ENCODE measurements around the gene ERMN. TPM values are rescaled to one million over a fixed set of nuclear protein-coding genes. Genes with fewer than 3 reads are reported as not detected.

Gene ERMN
- total and polyA plus RNA-seq, 2 of the 13 experiments (the other 11 are each of a cell fraction or from before 2014, with no cell fraction given): not detected

DNA sequence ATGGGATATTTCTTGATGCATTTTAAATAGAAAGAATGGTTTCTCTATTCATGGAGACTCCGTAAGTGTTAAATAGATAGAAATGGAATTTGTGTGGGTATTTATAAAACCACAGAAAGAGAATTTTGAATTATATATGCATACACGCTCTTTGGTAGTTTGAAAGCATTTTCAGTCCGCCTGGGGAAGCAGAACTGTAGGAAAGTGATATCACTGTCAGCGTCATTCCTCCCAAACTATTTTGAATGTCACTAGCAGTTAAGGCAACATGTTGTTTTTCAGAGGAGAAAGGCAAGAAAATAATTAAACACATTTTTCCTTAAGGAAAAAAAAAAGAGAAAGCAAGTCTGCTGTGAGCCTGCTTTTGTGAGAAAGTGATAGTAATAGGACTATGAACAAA is 8.7 kb upstream of the ERMN start:
- no peak overlapping the region for H2AFZ ChIP-seq (ENCODE audit: low read length)
- no peaks in the 10 kb centered on the region for H3K27me3 ChIP-seq (ENCODE audit: control insufficient read depth in 1 of 2, insufficient read depth in 2 of 2, low read length in 2 of 2)
- H3K4me3 ChIP-seq (replicated peaks in 1 of 3; ENCODE audit: insufficient read depth in 1 of 3, low read depth in 2 of 3, low read length in 3 of 3): no peak overlapping the region
- no peaks in the 10 kb centered on the region for H3K36me3 ChIP-seq (replicated peaks in 1 of 2; ENCODE audit: control insufficient read depth in 1 of 2, insufficient read depth in 2 of 2, low read length in 2 of 2)
- H3K9ac ChIP-seq (ENCODE audit: insufficient read depth, low read depth, low read length): no peak overlapping the region
- H3K27ac ChIP-seq (ENCODE audit: extremely low read length, insufficient read depth, low read length): no peak overlapping the region
- intact Hi-C loops (cut with micrococcal nuclease; ENCODE audit: unreplicated experiment): loop anchor here (10.0 kb wide), 1 partner anchor 1960 kb away; no protein-coding TSS in a partner anchor
- no peak for ATAC-seq
- no peaks in the 10 kb centered on the region for H3K9me3 ChIP-seq (ENCODE audit: low read length)
- no peak for DNase-seq (ENCODE audit: low spot score)
- in situ Hi-C loops (cut with HindIII; ENCODE audit: extremely low pct_ligation_motif_present, low pct_unique_long_range_greater_than_20kb): no loop called here
- no peak overlapping the region for H3K4me2 ChIP-seq (ENCODE audit: low read depth, low read length)
- no TSS peak for BruUV-seq (replicated peaks)
- POLR2A ChIA-PET: no interaction called here
- WGBS (ENCODE audit: low lambda C conversion rate): 9% methylated on average over 4 of the region's 4 CpGs
- TF ChIP-seq ZNF124 (CRISPR knock-in tag; IDR thresholded peaks at IDR 0.05): no peak
- no peak for TF ChIP-seq ZNF225 (CRISPR knock-in tag; IDR thresholded peaks at IDR 0.05)
- no peak for TF ChIP-seq ZNF567 (CRISPR knock-in tag; IDR thresholded peaks at IDR 0.05; ENCODE audit: borderline replicate concordance)
- TF ChIP-seq ZNF749 (CRISPR knock-in tag; IDR thresholded peaks at IDR 0.05; ENCODE audit: borderline replicate concordance): no peak
- no peak for TF ChIP-seq HMG20B (CRISPR knock-in tag; conservative IDR thresholded peaks at IDR 0.05)
- TF ChIP-seq, protein P1, sequence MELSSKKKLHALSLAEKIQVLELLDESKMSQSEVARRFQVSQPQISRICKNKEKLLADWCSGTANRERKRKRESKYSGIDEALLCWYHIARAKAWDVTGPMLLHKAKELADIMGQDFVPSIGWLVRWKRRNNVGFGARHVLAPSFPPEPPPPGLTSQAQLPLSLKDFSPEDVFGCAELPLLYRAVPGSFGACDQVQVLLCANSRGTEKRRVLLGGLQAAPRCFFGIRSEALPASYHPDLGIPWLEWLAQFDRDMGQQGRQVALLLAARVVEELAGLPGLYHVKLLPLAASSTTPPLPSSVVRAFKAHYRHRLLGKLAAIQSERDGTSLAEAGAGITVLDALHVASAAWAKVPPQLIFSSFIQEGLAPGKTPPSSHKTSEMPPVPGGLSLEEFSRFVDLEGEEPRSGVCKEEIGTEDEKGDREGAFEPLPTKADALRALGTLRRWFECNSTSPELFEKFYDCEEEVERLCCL (CRISPR knock-in tag; IDR thresholded peaks at IDR 0.05; ENCODE audit: borderline replicate concordance): no peak
- no peak for TF ChIP-seq ZNF205 (CRISPR knock-in tag; IDR thresholded peaks at IDR 0.05)
- no peak for TF ChIP-seq ZNF484 (CRISPR knock-in tag; IDR thresholded peaks at IDR 0.05; ENCODE audit: borderline replicate concordance, low read depth)
- TF ChIP-seq NCOA5 (CRISPR knock-in tag; IDR thresholded peaks at IDR 0.05): no peak
- TF ChIP-seq, protein P2, sequence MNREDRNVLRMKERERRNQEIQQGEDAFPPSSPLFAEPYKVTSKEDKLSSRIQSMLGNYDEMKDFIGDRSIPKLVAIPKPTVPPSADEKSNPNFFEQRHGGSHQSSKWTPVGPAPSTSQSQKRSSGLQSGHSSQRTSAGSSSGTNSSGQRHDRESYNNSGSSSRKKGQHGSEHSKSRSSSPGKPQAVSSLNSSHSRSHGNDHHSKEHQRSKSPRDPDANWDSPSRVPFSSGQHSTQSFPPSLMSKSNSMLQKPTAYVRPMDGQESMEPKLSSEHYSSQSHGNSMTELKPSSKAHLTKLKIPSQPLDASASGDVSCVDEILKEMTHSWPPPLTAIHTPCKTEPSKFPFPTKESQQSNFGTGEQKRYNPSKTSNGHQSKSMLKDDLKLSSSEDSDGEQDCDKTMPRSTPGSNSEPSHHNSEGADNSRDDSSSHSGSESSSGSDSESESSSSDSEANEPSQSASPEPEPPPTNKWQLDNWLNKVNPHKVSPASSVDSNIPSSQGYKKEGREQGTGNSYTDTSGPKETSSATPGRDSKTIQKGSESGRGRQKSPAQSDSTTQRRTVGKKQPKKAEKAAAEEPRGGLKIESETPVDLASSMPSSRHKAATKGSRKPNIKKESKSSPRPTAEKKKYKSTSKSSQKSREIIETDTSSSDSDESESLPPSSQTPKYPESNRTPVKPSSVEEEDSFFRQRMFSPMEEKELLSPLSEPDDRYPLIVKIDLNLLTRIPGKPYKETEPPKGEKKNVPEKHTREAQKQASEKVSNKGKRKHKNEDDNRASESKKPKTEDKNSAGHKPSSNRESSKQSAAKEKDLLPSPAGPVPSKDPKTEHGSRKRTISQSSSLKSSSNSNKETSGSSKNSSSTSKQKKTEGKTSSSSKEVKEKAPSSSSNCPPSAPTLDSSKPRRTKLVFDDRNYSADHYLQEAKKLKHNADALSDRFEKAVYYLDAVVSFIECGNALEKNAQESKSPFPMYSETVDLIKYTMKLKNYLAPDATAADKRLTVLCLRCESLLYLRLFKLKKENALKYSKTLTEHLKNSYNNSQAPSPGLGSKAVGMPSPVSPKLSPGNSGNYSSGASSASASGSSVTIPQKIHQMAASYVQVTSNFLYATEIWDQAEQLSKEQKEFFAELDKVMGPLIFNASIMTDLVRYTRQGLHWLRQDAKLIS (CRISPR knock-in tag; IDR thresholded peaks at IDR 0.05): no peak
- no peak for TF ChIP-seq SALL2 (CRISPR knock-in tag; IDR thresholded peaks at IDR 0.05)
- TF ChIP-seq RCOR2 (CRISPR knock-in tag; IDR thresholded peaks at IDR 0.05): no peak
- TF ChIP-seq, protein P3, sequence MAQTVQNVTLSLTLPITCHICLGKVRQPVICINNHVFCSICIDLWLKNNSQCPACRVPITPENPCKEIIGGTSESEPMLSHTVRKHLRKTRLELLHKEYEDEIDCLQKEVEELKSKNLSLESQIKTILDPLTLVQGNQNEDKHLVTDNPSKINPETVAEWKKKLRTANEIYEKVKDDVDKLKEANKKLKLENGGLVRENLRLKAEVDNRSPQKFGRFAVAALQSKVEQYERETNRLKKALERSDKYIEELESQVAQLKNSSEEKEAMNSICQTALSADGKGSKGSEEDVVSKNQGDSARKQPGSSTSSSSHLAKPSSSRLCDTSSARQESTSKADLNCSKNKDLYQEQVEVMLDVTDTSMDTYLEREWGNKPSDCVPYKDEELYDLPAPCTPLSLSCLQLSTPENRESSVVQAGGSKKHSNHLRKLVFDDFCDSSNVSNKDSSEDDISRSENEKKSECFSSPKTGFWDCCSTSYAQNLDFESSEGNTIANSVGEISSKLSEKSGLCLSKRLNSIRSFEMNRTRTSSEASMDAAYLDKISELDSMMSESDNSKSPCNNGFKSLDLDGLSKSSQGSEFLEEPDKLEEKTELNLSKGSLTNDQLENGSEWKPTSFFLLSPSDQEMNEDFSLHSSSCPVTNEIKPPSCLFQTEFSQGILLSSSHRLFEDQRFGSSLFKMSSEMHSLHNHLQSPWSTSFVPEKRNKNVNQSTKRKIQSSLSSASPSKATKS (CRISPR knock-in tag; IDR thresholded peaks at IDR 0.05): no peak
- TF ChIP-seq NR2F2 (IDR thresholded peaks at IDR 0.05; ENCODE audit: borderline replicate concordance, low read depth): no peak
- no peak for TF ChIP-seq RXRB (CRISPR knock-in tag; IDR thresholded peaks at IDR 0.05; ENCODE audit: borderline replicate concordance)
- TF ChIP-seq TEAD3 (CRISPR knock-in tag; optimal IDR thresholded peaks at IDR 0.05; ENCODE audit: borderline replicate concordance): no peak
- no peak for TF ChIP-seq ZNF83 (CRISPR knock-in tag; IDR thresholded peaks at IDR 0.05; ENCODE audit: borderline replicate concordance)
- TF ChIP-seq ZNF143 (CRISPR knock-in tag; IDR thresholded peaks at IDR 0.05): no peak
- TF ChIP-seq ZNF451 (CRISPR knock-in tag; IDR thresholded peaks at IDR 0.05): no peak
- H4K20me1 ChIP-seq (ENCODE audit: insufficient read depth, low read length): no peaks in the 10 kb centered on the region
- CTCF ChIA-PET (ENCODE audit: low intra/inter-chr PET ratio, low total read pairs): interaction anchor here (2.2 kb wide), 1 partner anchor 28 kb away, joined by 4 read pairs; no protein-coding TSS in a partner anchor
- H3K79me2 ChIP-seq (ENCODE audit: insufficient read depth, low read length): no peaks in the 10 kb centered on the region
- FAIRE-seq: no peak
- H3K4me1 ChIP-seq (ENCODE audit: insufficient read depth, low read length): no peaks in the 10 kb centered on the region
